Inflammatory macrophage treated with lipopolysaccharide for 1 hour (primary cell): ENCODE results near the gene TNIP1.
A peak's percentile ranks its signal among the peaks of the same experiment; 100 is the strongest.

ENCODE experiments used
- DNase-seq, 2 donors: peaks; one replicate each; pipeline ENCODE4 v3.0.0-alpha.2; 2020 to 2022

TNIP1 gene

GRCh38 chr5:151105561-151105960 lies 24.7 kb upstream of the TNIP1 start:
- DNase-seq: no peak

GRCh38 chr5:151104795-151105194 lies 24.0 kb upstream of the TNIP1 start:
- DNase-seq: peak; percentile 61 to 76

- DNase-seq: no peak
Measured at GRCh38 chr5:151101746-151102145, 20.9 kb upstream of the TNIP1 start.

GRCh38 chr5:151101151-151101550 lies 20.3 kb upstream of the TNIP1 start:
- no peak for DNase-seq

- DNase-seq: no peak
Measured at GRCh38 chr5:151100681-151101080, 19.8 kb upstream of the TNIP1 start.

- DNase-seq: no peak
Measured at GRCh38 chr5:151098768-151099121, 17.9 kb upstream of the TNIP1 start.

- DNase-seq: no peak
Measured at GRCh38 chr5:151097820-151098767, 17.3 kb upstream of the TNIP1 start.

- DNase-seq: peak; percentile 84 to 91
Measured at GRCh38 chr5:151097061-151097460, 16.2 kb upstream of the TNIP1 start.

- DNase-seq: no peak
Measured at GRCh38 chr5:151096001-151096373, 15.2 kb upstream of the TNIP1 start.

- peak; percentile 54 to 65 for DNase-seq
Measured at GRCh38 chr5:151095341-151096000, 14.6 kb upstream of the TNIP1 start.

- peak in 1 of 2 donors; percentile 10 for DNase-seq
Measured at GRCh38 chr5:151094852-151095245, 14.0 kb upstream of the TNIP1 start.

- DNase-seq: peak; percentile 94 to 95
Measured at GRCh38 chr5:151094030-151094851, 13.4 kb upstream of the TNIP1 start.

GRCh38 chr5:151093476-151093889 lies 12.6 kb upstream of the TNIP1 start:
- DNase-seq: peak; percentile 96 to 99

GRCh38 chr5:151092762-151093161 lies 11.9 kb upstream of the TNIP1 start:
- DNase-seq: peak; percentile 81 to 84

GRCh38 chr5:151089726-151090125 lies 8.9 kb upstream of the TNIP1 start:
- DNase-seq: peak; percentile 39 to 62

- DNase-seq: peak in 1 of 2 donors; percentile 8
Measured at GRCh38 chr5:151088986-151089385, 8.2 kb upstream of the TNIP1 start.

GRCh38 chr5:151087486-151087885 lies 6.7 kb upstream of the TNIP1 start:
- DNase-seq: no peak

- DNase-seq: peak; percentile 65 to 80
Measured at GRCh38 chr5:151086905-151087360, 6.1 kb upstream of the TNIP1 start.

- DNase-seq: peak in 1 of 2 donors; percentile 31
Measured at GRCh38 chr5:151086192-151086869, 5.5 kb upstream of the TNIP1 start.

GRCh38 chr5:151085517-151086041 lies 4.7 kb upstream of the TNIP1 start:
- DNase-seq: peak; percentile 97 to 100

GRCh38 chr5:151084363-151084762 lies 3.5 kb upstream of the TNIP1 start:
- no peak for DNase-seq

GRCh38 chr5:151083081-151083676 lies 2.3 kb upstream of the TNIP1 start:
- DNase-seq: peak; percentile 57 to 77
